Ovary (tissue), 3 donors: Measurements from ENCODE around the gene RTTN.

Experiments
- CTCF ChIP-seq, 3 donors: fragments of 450-650 bp in 2 of 3; fragments of 200-600 bp in 1 of 3; IDR thresholded peaks; one replicate each; pipeline versions ENCODE4 v1.5.1 to v1.8.0; 2016 to 2022; ENCODE audit warnings: antibody characterized with exemption in 3 of 3, mild to moderate bottlenecking in 1 of 3
- POLR2A ChIP-seq: fragments of 450-650 bp; IDR thresholded peaks from one replicate; pipeline ENCODE4 v1.6.1; 2017; ENCODE audit warnings: antibody characterized with exemption, mild to moderate bottlenecking, moderate library complexity
- donor health status: DM: no; HTN: no; CAD: no.

- no peak for TF ChIP-seq CTCF (IDR thresholded peaks at IDR 0.05)
- TF ChIP-seq POLR2A, result no peak
These were observed 190.4 kb downstream of the RTTN start for GRCh38 chr18:70015127-70015526.
